Fibroblast of lung (primary cell): ENCODE results near the gene KRTAP5-3. TPM values are rescaled to one million over a fixed set of nuclear protein-coding genes. Genes with fewer than 3 reads are reported as not detected.

Source experiments
- DNase-seq, 2 donors: peaks; one replicate each; pipeline versions ENCODE4 v3.0.0 to v3.0.0-alpha.2; 2010; ENCODE audit warnings: low read depth in 2 of 2
- H2AFZ ChIP-seq: 2 replicates; pipeline ENCODE4 v1.5.1; 2012; ENCODE audit warnings: low read length, control low read depth, inconsistent platforms
- H3K27ac ChIP-seq: 2 replicates; pipeline ENCODE4 v1.5.1; 2011; ENCODE audit warnings: low read length, control low read depth; ENCODE audit not compliant: insufficient read depth
- H3K27me3 ChIP-seq: 2 replicates; pipeline ENCODE4 v1.5.1; 2011; ENCODE audit warnings: mild to moderate bottlenecking, low read length; ENCODE audit not compliant: control insufficient read depth, insufficient read depth
- H3K36me3 ChIP-seq: 2 replicates; pipeline ENCODE4 v1.5.1; 2011; ENCODE audit warnings: low read length; ENCODE audit not compliant: control insufficient read depth, insufficient read depth
- H3K4me1 ChIP-seq: 2 replicates; pipeline ENCODE4 v1.5.1; 2011; ENCODE audit warnings: low read length; ENCODE audit not compliant: control insufficient read depth, insufficient read depth; ENCODE audit errors: extremely low read depth
- H3K4me2 ChIP-seq: 2 replicates; pipeline ENCODE4 v1.5.1; 2011; ENCODE audit warnings: low read length, control low read depth; ENCODE audit not compliant: insufficient read depth; ENCODE audit errors: extremely low read depth
- H3K4me3 ChIP-seq, 4 experiments: fragments of 200-600 bp in 1 of 4; sonication (generic) in 1 of 4; replicated peaks in 1 of 4; 2 replicates each; pipeline ENCODE4 v1.5.1; 2011 to 2016; ENCODE audit warnings: low read length in 4 of 4, low read depth in 3 of 4, mild to moderate bottlenecking in 3 of 4, control low read depth in 2 of 4, inconsistent platforms in 1 of 4, mixed read lengths in 1 of 4; ENCODE audit not compliant: insufficient read depth in 1 of 4; ENCODE audit errors: control extremely low read depth in 1 of 4
- H3K79me2 ChIP-seq: 2 replicates; pipeline ENCODE4 v1.5.1; 2012; ENCODE audit warnings: mild to moderate bottlenecking, low read length, inconsistent platforms; ENCODE audit not compliant: control insufficient read depth, insufficient read depth
- H3K9ac ChIP-seq: 2 replicates; pipeline ENCODE4 v1.5.1; 2011; ENCODE audit warnings: mild to moderate bottlenecking, low read length, control low read depth; ENCODE audit not compliant: insufficient read depth
- H3K9me3 ChIP-seq: 2 replicates; pipeline ENCODE4 v1.5.1; 2012; ENCODE audit warnings: low read depth, low read length; ENCODE audit not compliant: control insufficient read depth, insufficient read depth
- H4K20me1 ChIP-seq: 2 replicates; pipeline ENCODE4 v1.5.1; 2011; ENCODE audit warnings: low read length; ENCODE audit not compliant: control insufficient read depth, insufficient read depth; ENCODE audit errors: extremely low read depth
- CTCF ChIP-seq, 2 donors: IDR thresholded peaks in 1 of 2; conservative IDR thresholded peaks in 1 of 2; 1 replicate in 1 of 2; 2 replicates in 1 of 2; pipeline ENCODE4 v1.5.1; 2011 to 2012; ENCODE audit warnings: low read length in 2 of 2, control low read depth in 1 of 2, inconsistent platforms in 1 of 2, low read depth in 1 of 2, mild to moderate bottlenecking in 1 of 2
- EZH2 ChIP-seq: IDR thresholded peaks from 2 replicates; pipeline ENCODE4 v1.5.1; 2012; ENCODE audit warnings: low read length, control low read depth, mild to moderate bottlenecking; ENCODE audit errors: missing control alignments
- polyA plus RNA-seq, 2 donors: library from polyadenylated mRNA; depleted of rRNA in 1 of 2; stranded (reverse) in 1 of 2; unstranded in 1 of 2; fragments of >200 nt; gene quantifications; 2 replicates each; pipeline ENCODE4 v1.2.1, GENCODE V29; 2011 to 2012; ENCODE audit warnings: missing spikeins in 1 of 2
- total RNA-seq: library from RNA; depleted of rRNA; stranded (reverse); fragments of >200 nt; gene quantifications from 2 replicates; pipeline ENCODE4 v1.2.1, GENCODE V29; 2014

Gene KRTAP5-3
- total and polyA plus RNA-seq, 2 donors (not counting 1 experiment from before 2014, with no cell fraction given): not detected

GRCh38 chr11:1639666-1640065 is 31.4 kb upstream of the KRTAP5-3 start:
- H3K27ac ChIP-seq: no peak overlapping the region
- DNase-seq: no peak

GRCh38 chr11:1639102-1639620 is 30.9 kb upstream of the KRTAP5-3 start:
- Histone ChIP-seq H2AFZ (no peak overlapping the region), H3K27ac (no peak overlapping the region), H3K9ac (no peak overlapping the region), H3K36me3 (no peaks in the 10 kb centered on the region), H4K20me1 (no peaks in the 10 kb centered on the region), H3K27me3 (peaks cover 6% of the 10 kb centered on the region), H3K4me1 (no peaks in the 10 kb centered on the region), H3K79me2 (no peaks in the 10 kb centered on the region), H3K4me3 (no peak overlapping the region), H3K4me2 (no peak overlapping the region), H3K9me3 (no peaks in the 10 kb centered on the region)
- DNase-seq: no peak
- TF ChIP-seq EZH2 (no peak), CTCF (conservative IDR thresholded peaks at IDR 0.05 in 1 of 2, IDR thresholded peaks at IDR 0.05 in 1 of 2; ENCODE audit: low read depth in 1 of 2, low read length in 2 of 2) (no peak)

More at GRCh38 chr11:1639666-1640065, 31.4 kb upstream of the KRTAP5-3 start:
- H3K27me3 ChIP-seq: peaks cover 6% of the 10 kb centered on the region
- H3K79me2 ChIP-seq: no peaks in the 10 kb centered on the region
- H4K20me1 ChIP-seq: no peaks in the 10 kb centered on the region
- no peak overlapping the region for H3K4me3 ChIP-seq
- no peaks in the 10 kb centered on the region for H3K36me3 ChIP-seq
- no peaks in the 10 kb centered on the region for H3K9me3 ChIP-seq
- no peak for TF ChIP-seq CTCF (conservative IDR thresholded peaks at IDR 0.05 in 1 of 2, IDR thresholded peaks at IDR 0.05 in 1 of 2; ENCODE audit: low read depth in 1 of 2, low read length in 2 of 2)
- no peak for TF ChIP-seq EZH2
- no peak overlapping the region for H2AFZ ChIP-seq
- H3K9ac ChIP-seq: no peak overlapping the region
- no peaks in the 10 kb centered on the region for H3K4me1 ChIP-seq
- no peak overlapping the region for H3K4me2 ChIP-seq

- TF ChIP-seq CTCF (conservative IDR thresholded peaks at IDR 0.05 in 1 of 2, IDR thresholded peaks at IDR 0.05 in 1 of 2; ENCODE audit: low read depth in 1 of 2, low read length in 2 of 2): no peak
- TF ChIP-seq EZH2: no peak
Measured at GRCh38 chr11:1638344-1638743, 30.1 kb upstream of the KRTAP5-3 start.

More at GRCh38 chr11:1638344-1638743, 30.1 kb upstream of the KRTAP5-3 start:
- no peak overlapping the region for H3K4me3 ChIP-seq
- H3K4me2 ChIP-seq: no peak overlapping the region
- H3K36me3 ChIP-seq: no peaks in the 10 kb centered on the region
- H3K9me3 ChIP-seq: no peaks in the 10 kb centered on the region
- H3K79me2 ChIP-seq: no peaks in the 10 kb centered on the region
- H4K20me1 ChIP-seq: no peaks in the 10 kb centered on the region
- no peaks in the 10 kb centered on the region for H3K4me1 ChIP-seq
- peaks cover 6% of the 10 kb centered on the region for H3K27me3 ChIP-seq
- no peak overlapping the region for H3K27ac ChIP-seq
- H3K9ac ChIP-seq: no peak overlapping the region
- no peak overlapping the region for H2AFZ ChIP-seq
- DNase-seq: no peak
